ENCODE results near the gene TCF12.

DNA sequence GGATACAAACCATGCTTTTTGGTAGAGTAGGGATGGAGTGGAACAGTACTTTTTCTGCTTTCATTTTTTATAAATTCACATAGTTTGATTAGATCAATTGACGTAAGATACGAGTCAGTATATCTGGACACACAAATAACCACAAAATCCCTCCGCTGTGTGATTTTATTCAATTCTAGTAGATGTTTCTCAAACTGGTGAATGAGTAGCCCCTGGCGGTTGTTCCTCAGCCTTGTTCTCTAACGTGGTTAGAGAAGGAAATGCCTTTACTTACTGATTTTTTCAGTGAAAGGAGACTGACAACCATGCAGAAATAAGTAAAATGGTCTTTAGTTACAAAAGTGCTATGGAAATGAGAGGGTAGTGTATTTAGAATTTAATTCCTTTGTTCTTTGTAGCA, 161.0 kb downstream of the TCF12 start:
- no peak for TF ChIP-seq JUN (IDR thresholded peaks at IDR 0.05; ENCODE audit: borderline replicate concordance, insufficient read depth, insufficient read length, low read depth)
- TF ChIP-seq CTCF (IDR thresholded peaks at IDR 0.05; ENCODE audit: extremely low read depth in 1 of 2, insufficient read depth in 1 of 2, low read depth in 1 of 2, low read length in 2 of 2), result no peak
- no peak for TF ChIP-seq POLR2AphosphoS5 (IDR thresholded peaks at IDR 0.05; ENCODE audit: insufficient read depth, low read depth, low read length)
- TF ChIP-seq MYC (IDR thresholded peaks at IDR 0.05; ENCODE audit: low read depth, low read length), result no peak
- TF ChIP-seq FOS (IDR thresholded peaks at IDR 0.05; ENCODE audit: borderline replicate concordance, insufficient read depth, low read length), result no peak
- TF ChIP-seq MAX (IDR thresholded peaks at IDR 0.05; ENCODE audit: insufficient read depth, insufficient read length), result no peak
- TF ChIP-seq POLR2A (IDR thresholded peaks at IDR 0.05; ENCODE audit: low read depth, low read length), result no peak
- TF ChIP-seq EZH2 (IDR thresholded peaks at IDR 0.05; ENCODE audit: borderline replicate concordance, low read depth, low read length, severe bottlenecking), result no peak
